HEK293 (cell line): Measurements from ENCODE around the gene KSR1.

Experiments
- AEBP2 ChIP-seq: fragments of 450-650 bp; formaldehyde crosslinking; IDR thresholded peaks from 2 replicates; pipeline ENCODE4 v1.5.1; 2016; ENCODE audit warnings: missing biosample characterization, missing genetic modification characterization, borderline replicate concordance
- BCL11A ChIP-seq: fragments of 450-650 bp; formaldehyde crosslinking; IDR thresholded peaks from 2 replicates; pipeline ENCODE4 v1.5.1; 2016; ENCODE audit warnings: low read depth, missing biosample characterization, missing genetic modification characterization
- BCL11B ChIP-seq: fragments of 450-650 bp; formaldehyde crosslinking; IDR thresholded peaks from 2 replicates; pipeline ENCODE4 v1.5.1; 2016; ENCODE audit warnings: low read depth, missing biosample characterization, missing genetic modification characterization
- GLIS1 ChIP-seq: fragments of 450-650 bp; formaldehyde crosslinking; IDR thresholded peaks from 2 replicates; pipeline ENCODE4 v1.5.1; 2016; ENCODE audit warnings: missing biosample characterization, missing genetic modification characterization
- GLIS2 ChIP-seq: fragments of 450-650 bp; formaldehyde crosslinking; IDR thresholded peaks from 2 replicates; pipeline ENCODE4 v1.5.1; 2016; ENCODE audit warnings: missing biosample characterization, missing genetic modification characterization
- HOXA7 ChIP-seq: sonication (generic); formaldehyde crosslinking; IDR thresholded peaks from 2 replicates; pipeline ENCODE4 v1.8.1; 2022; ENCODE audit warnings: missing genetic modification reagents, borderline replicate concordance
- KLF1 ChIP-seq: fragments of 450-650 bp; formaldehyde crosslinking; IDR thresholded peaks from 2 replicates; pipeline ENCODE4 v1.5.1; 2016; ENCODE audit warnings: missing biosample characterization, missing genetic modification characterization
- KLF9 ChIP-seq: fragments of 450-650 bp; formaldehyde crosslinking; IDR thresholded peaks from 2 replicates; pipeline ENCODE4 v1.5.1; 2016; ENCODE audit warnings: missing biosample characterization, missing genetic modification characterization, low read depth
- PRDM6 ChIP-seq: fragments of 450-650 bp; formaldehyde crosslinking; IDR thresholded peaks from 2 replicates; pipeline ENCODE4 v1.5.1; 2017; ENCODE audit warnings: missing biosample characterization, missing genetic modification characterization
- SP2 ChIP-seq: fragments of 450-650 bp; formaldehyde crosslinking; IDR thresholded peaks from 2 replicates; pipeline ENCODE4 v1.5.1; 2016; ENCODE audit warnings: missing biosample characterization, missing genetic modification characterization
- ZBTB1 ChIP-seq: fragments of 450-650 bp; formaldehyde crosslinking; IDR thresholded peaks from 2 replicates; pipeline ENCODE4 v1.5.1; 2016; ENCODE audit warnings: missing biosample characterization, missing genetic modification characterization
- ZBTB20 ChIP-seq: fragments of 450-650 bp; formaldehyde crosslinking; IDR thresholded peaks from 2 replicates; pipeline ENCODE4 v1.5.1; 2016; ENCODE audit warnings: missing biosample characterization, missing genetic modification characterization
- ZBTB44 ChIP-seq: fragments of 450-650 bp; IDR thresholded peaks from 2 replicates; pipeline ENCODE4 v1.5.1; 2018; ENCODE audit warnings: missing biosample characterization, mild to moderate bottlenecking, missing genetic modification characterization
- ZFP41 ChIP-seq: fragments of 450-650 bp; formaldehyde crosslinking; IDR thresholded peaks from 2 replicates; pipeline ENCODE4 v1.5.1; 2016; ENCODE audit warnings: missing biosample characterization, missing genetic modification characterization, borderline replicate concordance
- ZFP69B ChIP-seq: fragments of 450-650 bp; formaldehyde crosslinking; IDR thresholded peaks from 2 replicates; pipeline ENCODE4 v1.5.1; 2016; ENCODE audit warnings: missing biosample characterization, missing genetic modification characterization
- ZIC2 ChIP-seq: fragments of 450-650 bp; formaldehyde crosslinking; IDR thresholded peaks from 2 replicates; pipeline ENCODE4 v1.5.1; 2016; ENCODE audit warnings: missing biosample characterization, missing genetic modification characterization
- ZNF121 ChIP-seq: fragments of 450-650 bp; formaldehyde crosslinking; IDR thresholded peaks from 2 replicates; pipeline ENCODE4 v1.5.1; 2016; ENCODE audit warnings: missing biosample characterization, missing genetic modification characterization
- ZNF202 ChIP-seq: fragments of 450-650 bp; formaldehyde crosslinking; IDR thresholded peaks from 2 replicates; pipeline ENCODE4 v1.5.1; 2016; ENCODE audit warnings: missing biosample characterization, missing genetic modification characterization, borderline replicate concordance
- ZNF211 ChIP-seq: fragments of 450-650 bp; formaldehyde crosslinking; IDR thresholded peaks from 2 replicates; pipeline ENCODE4 v1.5.1; 2016; ENCODE audit warnings: low read depth, missing biosample characterization, missing genetic modification characterization
- ZNF24 ChIP-seq: fragments of 450-650 bp; formaldehyde crosslinking; IDR thresholded peaks from 2 replicates; pipeline ENCODE4 v1.5.1; 2016; ENCODE audit warnings: missing biosample characterization, missing genetic modification characterization
- ZNF302 ChIP-seq: fragments of 450-650 bp; formaldehyde crosslinking; IDR thresholded peaks from 2 replicates; pipeline ENCODE4 v1.5.1; 2016; ENCODE audit warnings: missing biosample characterization, missing genetic modification characterization, low read depth
- ZNF354C ChIP-seq: fragments of 450-650 bp; formaldehyde crosslinking; IDR thresholded peaks from 2 replicates; pipeline ENCODE4 v1.5.1; 2016; ENCODE audit warnings: missing biosample characterization, missing genetic modification characterization, low read depth, borderline replicate concordance
- ZNF366 ChIP-seq: fragments of 450-650 bp; formaldehyde crosslinking; conservative IDR thresholded peaks from 2 replicates; pipeline ENCODE4 v1.5.1; 2016; ENCODE audit warnings: missing biosample characterization, missing genetic modification characterization
- ZNF473 ChIP-seq: fragments of 450-650 bp; formaldehyde crosslinking; IDR thresholded peaks from 2 replicates; pipeline ENCODE4 v1.5.1; 2017; ENCODE audit warnings: missing biosample characterization, missing genetic modification characterization
- ZNF510 ChIP-seq: fragments of 450-650 bp; formaldehyde crosslinking; IDR thresholded peaks from 2 replicates; pipeline ENCODE4 v1.5.1; 2018; ENCODE audit warnings: mild to moderate bottlenecking, missing genetic modification characterization, missing biosample characterization; ENCODE audit not compliant: insufficient replicate concordance
- ZNF521 ChIP-seq: fragments of 450-650 bp; formaldehyde crosslinking; IDR thresholded peaks from 2 replicates; pipeline ENCODE4 v1.5.1; 2017; ENCODE audit warnings: missing biosample characterization, mild to moderate bottlenecking, missing genetic modification characterization
- ZNF571 ChIP-seq: fragments of 450-650 bp; formaldehyde crosslinking; IDR thresholded peaks from 2 replicates; pipeline ENCODE4 v1.5.0; 2017; ENCODE audit warnings: missing biosample characterization, missing genetic modification characterization
- ZNF639 ChIP-seq: fragments of 450-650 bp; formaldehyde crosslinking; IDR thresholded peaks from 2 replicates; pipeline ENCODE4 v1.5.1; 2016; ENCODE audit warnings: missing biosample characterization, missing genetic modification characterization
- ZNF76 ChIP-seq: fragments of 450-650 bp; formaldehyde crosslinking; IDR thresholded peaks from 2 replicates; pipeline ENCODE4; 2016; ENCODE audit warnings: low read depth, missing biosample characterization, missing genetic modification characterization, borderline replicate concordance
- ZNF776 ChIP-seq: fragments of 450-650 bp; formaldehyde crosslinking; IDR thresholded peaks from 2 replicates; pipeline ENCODE4 v1.5.0; 2017; ENCODE audit warnings: missing biosample characterization, missing genetic modification characterization, borderline replicate concordance
- ZSCAN18 ChIP-seq: fragments of 450-650 bp; formaldehyde crosslinking; IDR thresholded peaks from 2 replicates; pipeline ENCODE4 v1.5.1; 2016; ENCODE audit warnings: missing biosample characterization, missing genetic modification characterization
- ZXDB ChIP-seq: fragments of 450-650 bp; formaldehyde crosslinking; IDR thresholded peaks from 2 replicates; pipeline ENCODE4 v1.5.1; 2016; ENCODE audit warnings: missing biosample characterization, missing genetic modification characterization

The KSR1 gene

GRCh38 chr17:27544350-27545131, 88.3 kb downstream of the KSR1 start (continued):
- TF ChIP-seq ZBTB44 = 0 out of 2 replicates have a peak, but pooled peaks have one; percentile 53
- peak; percentile 96 for TF ChIP-seq GLIS1 (tag by site-specific recombination)
- TF ChIP-seq ZNF354C (tag by site-specific recombination) = no peak
- TF ChIP-seq ZNF510 = no peak
- no peak for TF ChIP-seq ZBTB20 (tag by site-specific recombination)
- TF ChIP-seq ZIC2 (tag by site-specific recombination) = peak; percentile 63
- no peak for TF ChIP-seq BCL11B (tag by site-specific recombination)
- peak; percentile 61 for TF ChIP-seq ZNF366 (tag by site-specific recombination)
- peak; percentile 93 for TF ChIP-seq ZFP69B (tag by site-specific recombination)
- TF ChIP-seq ZNF211 (tag by site-specific recombination) = no peak
- TF ChIP-seq ZBTB1 (tag by site-specific recombination) = no peak
- no peak for TF ChIP-seq ZNF639 (tag by site-specific recombination)
- TF ChIP-seq ZXDB (tag by site-specific recombination) = peak; percentile 65
- no peak for TF ChIP-seq AEBP2
- no peak for TF ChIP-seq ZNF521 (tag by site-specific recombination)
- TF ChIP-seq ZNF76 = no peak
- no peak for TF ChIP-seq KLF9 (tag by site-specific recombination)
- TF ChIP-seq GLIS2 (tag by site-specific recombination) = peak; percentile 42; the same call in 1 of the 2 replicates
- no peak for TF ChIP-seq ZNF776 (tag by site-specific recombination)
- no peak for TF ChIP-seq ZNF202 (tag by site-specific recombination)
- TF ChIP-seq ZNF24 (tag by site-specific recombination) = peak; percentile 64
- TF ChIP-seq PRDM6 (tag by site-specific recombination) = peak; percentile 71
- no peak for TF ChIP-seq KLF1 (tag by site-specific recombination)
- no peak for TF ChIP-seq ZNF473 (tag by site-specific recombination)
- 0 out of 2 replicates have a peak, but pooled peaks have one; percentile 15 for TF ChIP-seq SP2
- no peak for TF ChIP-seq ZFP41 (tag by site-specific recombination)
- TF ChIP-seq ZNF302 (tag by site-specific recombination) = no peak
- TF ChIP-seq ZNF121 (tag by site-specific recombination) = no peak
- TF ChIP-seq ZSCAN18 (tag by site-specific recombination) = no peak
- TF ChIP-seq ZNF571 (tag by site-specific recombination) = no peak
- no peak for TF ChIP-seq HOXA7
- 0 out of 2 replicates have a peak, but pooled peaks have one; percentile 18 for TF ChIP-seq BCL11A (tag by site-specific recombination)
